Mesendoderm (in vitro differentiated cells): Measurements from ENCODE around the gene TENT5A.

Source experiments
- DNase-seq: peaks from one replicate; pipeline ENCODE4 v3.0.0; 2013
- H2AK5ac ChIP-seq: 2 replicates; pipeline ENCODE4 v1.6.1; 2013; ENCODE audit warnings: low read length, inconsistent platforms
- H2BK120ac ChIP-seq: 2 replicates; pipeline ENCODE4 v1.6.1; 2013; ENCODE audit warnings: low read depth, mild to moderate bottlenecking, low read length, moderate library complexity, mixed read lengths
- H2BK15ac ChIP-seq: replicated peaks from 2 replicates; pipeline ENCODE4 v1.6.1; 2013; ENCODE audit warnings: low read depth, mild to moderate bottlenecking, moderate library complexity
- H2BK5ac ChIP-seq: 2 replicates; pipeline ENCODE4 v1.6.1; 2013; ENCODE audit warnings: low read length, inconsistent platforms
- H3K18ac ChIP-seq: 2 replicates; pipeline ENCODE4 v1.6.1; 2013; ENCODE audit warnings: mild to moderate bottlenecking, low read length, mixed read lengths
- H3K23ac ChIP-seq: one replicate; pipeline ENCODE4 v1.6.1; 2013; ENCODE audit warnings: low read length
- H3K27ac ChIP-seq: 2 replicates; pipeline ENCODE4 v1.5.1; 2013; ENCODE audit warnings: low read depth, mild to moderate bottlenecking, inconsistent platforms, low read length, moderate library complexity
- H3K27me3 ChIP-seq: 2 replicates; pipeline ENCODE4 v1.6.1; 2013; ENCODE audit warnings: low read length, control low read depth, mild to moderate bottlenecking, inconsistent platforms; ENCODE audit not compliant: insufficient read depth, poor library complexity
- H3K36me3 ChIP-seq: 2 replicates; pipeline ENCODE4 v1.6.1; 2013; ENCODE audit warnings: low read length, inconsistent platforms; ENCODE audit not compliant: control insufficient read depth, insufficient read depth
- H3K4ac ChIP-seq: one replicate; pipeline ENCODE4 v1.6.1; 2013; ENCODE audit warnings: low read depth, mild to moderate bottlenecking, low read length, moderate library complexity
- H3K4me1 ChIP-seq: 2 replicates; pipeline ENCODE4 v1.6.1; 2013; ENCODE audit warnings: low read depth, low read length, inconsistent platforms; ENCODE audit not compliant: control insufficient read depth
- H3K4me2 ChIP-seq: 2 replicates; pipeline ENCODE4 v1.6.1; 2013; ENCODE audit warnings: low read length
- H3K4me3 ChIP-seq: 2 replicates; pipeline ENCODE4 v1.5.1; 2013; ENCODE audit warnings: mild to moderate bottlenecking, low read length
- H3K56ac ChIP-seq: one replicate; pipeline ENCODE4 v1.6.1; 2013; ENCODE audit warnings: low read length
- H3K79me1 ChIP-seq: 2 replicates; pipeline ENCODE4 v1.6.1; 2013; ENCODE audit warnings: low read length, inconsistent platforms
- H3K79me2 ChIP-seq: 2 replicates; pipeline ENCODE4 v1.6.1; 2013; ENCODE audit warnings: mild to moderate bottlenecking, low read length; ENCODE audit not compliant: control insufficient read depth, insufficient read depth
- H3K9ac ChIP-seq: 2 replicates; pipeline ENCODE4 v1.6.1; 2013; ENCODE audit warnings: low read length, inconsistent platforms
- H4K5ac ChIP-seq: one replicate; pipeline ENCODE4 v1.6.1; 2013; ENCODE audit warnings: low read length
- H4K8ac ChIP-seq: one replicate; pipeline ENCODE4 v1.6.1; 2013; ENCODE audit warnings: low read depth, mild to moderate bottlenecking, control low read depth, low read length, moderate library complexity
- WGBS: extraction: QIAGEN DNeasy Blood & Tissue Kit; methylation state at CpG from one replicate; pipeline ENCODE4 v1.1.7; 2013; ENCODE audit warnings: low lambda C conversion rate, missing lambda C conversion rate; ENCODE audit not compliant: insufficient coverage; ENCODE audit errors: extremely low coverage; 5-methylcytosine and 5-hydroxymethylcytosine counted together

The TENT5A gene

DNA sequence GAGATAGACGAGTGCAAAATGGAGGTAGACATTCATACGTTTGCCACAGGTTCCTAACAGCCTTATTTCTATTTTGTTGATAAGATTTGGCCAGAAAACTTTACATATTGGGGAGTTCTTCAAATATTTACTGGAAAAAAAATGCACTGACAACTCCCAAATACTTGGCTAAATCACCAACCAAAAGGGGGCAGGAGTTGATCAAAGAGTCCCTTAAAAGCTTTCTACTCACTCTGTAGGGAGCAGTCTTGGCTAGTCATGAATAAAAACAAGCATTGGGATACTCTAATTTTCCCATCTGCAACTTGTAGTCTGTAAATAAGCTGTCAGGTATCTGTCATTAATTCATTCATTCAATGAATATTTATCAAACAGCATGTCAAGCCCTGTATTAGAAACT lies 18.4 kb downstream of the TENT5A start:
- no peak overlapping the region for H2BK120ac ChIP-seq
- no peak overlapping the region for H2AK5ac ChIP-seq
- no peak overlapping the region for H3K23ac ChIP-seq
- H3K79me1 ChIP-seq = no peaks in the 10 kb centered on the region
- DNase-seq = peak; percentile 23
- H3K4me3 ChIP-seq = no peak overlapping the region
- H3K4me2 ChIP-seq = no peak overlapping the region
- H3K9ac ChIP-seq = no peak overlapping the region
- no peaks in the 10 kb centered on the region for H3K36me3 ChIP-seq
- H3K56ac ChIP-seq = no peak overlapping the region
- H3K79me2 ChIP-seq = no peaks in the 10 kb centered on the region
- H4K5ac ChIP-seq = no peak overlapping the region
- no peak overlapping the region for H2BK5ac ChIP-seq
- no peak overlapping the region for H2BK15ac ChIP-seq
- WGBS = no CpG with 5 or more reads among the region's 2 CpGs
- no peaks in the 10 kb centered on the region for H3K27me3 ChIP-seq
- H4K8ac ChIP-seq = no peak overlapping the region
- no peak overlapping the region for H3K27ac ChIP-seq
- no peak overlapping the region for H3K4ac ChIP-seq
- no peaks in the 10 kb centered on the region for H3K4me1 ChIP-seq
- H3K18ac ChIP-seq = no peak overlapping the region

DNA sequence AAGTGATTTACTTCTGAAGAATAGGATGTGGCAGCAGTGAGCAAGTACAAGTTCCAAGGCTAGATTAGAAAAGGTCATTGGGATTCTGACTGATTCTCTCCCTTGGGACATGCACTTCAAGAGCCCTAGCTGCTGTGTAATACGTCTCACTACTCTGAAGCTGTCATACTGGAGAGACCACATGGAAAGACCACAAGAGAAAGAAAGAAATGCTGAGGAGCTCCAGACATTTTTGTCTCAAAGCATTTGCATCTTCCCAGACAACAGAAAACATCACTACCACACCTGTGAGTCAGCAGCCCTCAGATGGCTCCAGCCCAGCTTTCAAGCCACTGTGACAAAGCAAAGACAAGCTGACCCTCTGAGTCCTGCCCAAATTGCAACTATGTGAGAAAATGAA lies 20.7 kb downstream of the TENT5A start:
- Histone ChIP-seq H3K4ac (no peak overlapping the region), H3K4me2 (no peak overlapping the region)
- no CpG with 5 or more reads among the region's 1 CpG for WGBS

DNA sequence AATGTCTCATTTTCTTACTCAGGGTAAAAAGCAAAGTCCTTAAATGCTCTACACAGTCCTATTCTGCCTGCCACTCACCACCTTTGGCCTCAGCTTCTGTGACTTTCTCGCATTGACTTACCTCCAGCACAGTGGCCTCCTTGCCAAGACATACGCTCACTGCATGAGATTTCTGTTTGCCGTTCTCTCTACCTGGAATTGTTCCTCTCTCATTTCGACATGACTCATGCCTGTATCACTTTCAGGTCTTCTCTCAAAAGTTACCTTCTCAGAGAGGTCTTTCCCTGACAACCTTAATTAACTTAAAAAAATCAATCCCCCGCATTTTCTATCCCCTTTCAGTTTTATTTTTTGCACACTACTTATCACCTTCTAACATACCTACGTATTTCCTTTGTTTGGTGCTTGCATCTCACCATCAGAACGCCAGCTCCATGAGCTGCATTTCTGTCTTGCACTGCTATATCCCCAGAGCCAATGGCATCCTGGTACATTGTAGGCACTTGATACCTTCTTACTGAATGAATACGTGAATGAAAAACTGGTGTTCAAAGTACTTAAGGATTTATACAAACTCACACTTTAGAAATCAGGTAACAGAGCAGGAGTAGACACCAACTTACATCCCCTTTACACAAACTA lies 24.5 kb downstream of the TENT5A start:
- Histone ChIP-seq H3K23ac (no peak overlapping the region), H2BK15ac (no peak overlapping the region), H3K27me3 (no peaks in the 10 kb centered on the region), H3K18ac (no peak overlapping the region), H2AK5ac (no peak overlapping the region), H3K56ac (no peak overlapping the region), H4K5ac (no peak overlapping the region), H3K79me2 (no peaks in the 10 kb centered on the region), H3K4me2 (no peak overlapping the region), H3K27ac (no peak overlapping the region), H4K8ac (no peak overlapping the region), H3K9ac (no peak overlapping the region), H2BK120ac (no peak overlapping the region), H3K36me3 (no peaks in the 10 kb centered on the region), H3K4me1 (no peaks in the 10 kb centered on the region), H3K4me3 (no peak overlapping the region), H3K4ac (no peak overlapping the region), H3K79me1 (no peaks in the 10 kb centered on the region), H2BK5ac (no peak overlapping the region)
- WGBS = 100% methylated on average over 2 of the region's 8 CpGs
- no peak for DNase-seq

More for the DNA sequence above, 20.7 kb downstream of the TENT5A start:
- Histone ChIP-seq H3K4me1 (no peaks in the 10 kb centered on the region), H3K79me2 (no peaks in the 10 kb centered on the region), H3K18ac (no peak overlapping the region), H3K9ac (no peak overlapping the region), H3K4me3 (no peak overlapping the region), H2BK15ac (no peak overlapping the region), H3K27me3 (no peaks in the 10 kb centered on the region), H2BK5ac (no peak overlapping the region), H4K8ac (no peak overlapping the region), H3K27ac (no peak overlapping the region), H2BK120ac (no peak overlapping the region), H2AK5ac (no peak overlapping the region), H3K79me1 (no peaks in the 10 kb centered on the region), H3K23ac (no peak overlapping the region), H4K5ac (no peak overlapping the region), H3K36me3 (no peaks in the 10 kb centered on the region), H3K56ac (no peak overlapping the region)
- no peak for DNase-seq

DNA sequence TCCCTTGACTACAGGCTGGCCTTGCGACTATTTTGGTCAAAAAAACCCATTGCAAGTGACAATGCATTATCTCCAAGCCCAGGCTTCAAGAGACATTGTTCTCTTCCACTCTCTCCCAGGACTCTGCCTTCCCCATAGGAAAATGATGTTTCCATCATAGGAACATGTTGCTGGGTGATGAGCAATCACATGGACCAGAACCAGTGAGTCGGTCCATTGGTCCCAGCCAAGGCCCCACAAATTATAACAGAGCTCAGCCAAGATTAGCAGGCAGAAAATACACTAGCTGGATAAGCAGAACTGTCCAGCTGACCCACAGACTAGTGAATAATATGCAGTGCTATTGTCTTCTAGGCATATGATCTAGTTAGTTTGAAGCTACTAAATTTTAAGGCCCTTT lies 27.4 kb downstream of the TENT5A start:
- no peak overlapping the region for H3K23ac ChIP-seq
- no CpG with 5 or more reads among the region's 2 CpGs for WGBS
- H3K18ac ChIP-seq = no peak overlapping the region
- no peaks in the 10 kb centered on the region for H3K27me3 ChIP-seq
- no peak overlapping the region for H3K56ac ChIP-seq
- H3K27ac ChIP-seq = no peak overlapping the region
- no peaks in the 10 kb centered on the region for H3K79me2 ChIP-seq
- no peak overlapping the region for H3K9ac ChIP-seq
- H3K4me3 ChIP-seq = no peak overlapping the region
- no peak overlapping the region for H4K5ac ChIP-seq
- no peak for DNase-seq
- H3K4me2 ChIP-seq = no peak overlapping the region
- no peak overlapping the region for H2BK5ac ChIP-seq
- no peak overlapping the region for H3K4ac ChIP-seq
- H3K4me1 ChIP-seq = no peaks in the 10 kb centered on the region
- H3K79me1 ChIP-seq = no peaks in the 10 kb centered on the region
- no peaks in the 10 kb centered on the region for H3K36me3 ChIP-seq
- no peak overlapping the region for H2AK5ac ChIP-seq
- no peak overlapping the region for H2BK15ac ChIP-seq
- H2BK120ac ChIP-seq = no peak overlapping the region
- no peak overlapping the region for H4K8ac ChIP-seq

DNA sequence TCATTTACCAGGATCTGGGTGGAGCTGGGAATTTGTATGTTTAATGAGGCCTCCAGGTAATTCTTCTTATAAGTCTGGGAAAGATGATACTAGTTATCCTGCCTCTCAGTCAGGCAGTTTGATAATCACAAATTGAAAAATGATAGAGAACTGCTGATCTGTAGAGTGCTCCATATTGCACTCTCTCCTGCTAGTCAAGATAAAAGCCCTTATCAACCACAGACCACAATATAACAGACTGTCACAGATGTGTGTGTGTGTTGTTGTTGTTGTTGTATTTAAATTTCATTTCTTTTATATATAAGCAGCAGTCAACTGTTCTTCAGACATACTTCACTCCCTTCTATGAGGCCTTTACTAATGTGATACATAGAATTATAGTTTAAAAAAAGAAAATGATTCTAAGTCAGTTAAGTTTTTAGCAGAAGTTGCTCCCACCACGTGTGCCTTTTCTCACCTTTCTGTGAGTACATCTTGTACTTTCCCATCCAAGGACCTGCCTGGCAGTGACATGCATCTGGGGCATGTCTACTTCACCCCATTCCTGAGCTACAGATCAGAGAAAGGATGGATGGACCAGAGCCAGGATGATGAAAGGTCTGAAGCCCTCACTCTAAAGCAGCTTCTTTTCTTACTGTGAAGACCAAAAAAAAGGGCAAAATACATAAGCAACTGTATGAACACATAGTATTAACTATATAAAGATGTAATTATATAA lies 29.8 kb downstream of the TENT5A start:
- Histone ChIP-seq H2BK5ac (no peak overlapping the region), H3K4me3 (no peak overlapping the region), H2BK15ac (no peak overlapping the region), H3K9ac (no peak overlapping the region), H3K4me1 (no peaks in the 10 kb centered on the region), H3K56ac (no peak overlapping the region), H3K4ac (no peak overlapping the region), H3K36me3 (no peaks in the 10 kb centered on the region), H3K18ac (no peak overlapping the region), H4K8ac (no peak overlapping the region), H3K23ac (no peak overlapping the region), H3K27me3 (no peaks in the 10 kb centered on the region), H4K5ac (no peak overlapping the region), H2AK5ac (no peak overlapping the region), H3K79me2 (no peaks in the 10 kb centered on the region), H3K4me2 (no peak overlapping the region), H3K27ac (no peak overlapping the region), H3K79me1 (no peaks in the 10 kb centered on the region), H2BK120ac (no peak overlapping the region)
- DNase-seq = no peak
- no CpG with 5 or more reads among the region's 1 CpG for WGBS
